ENCODE data around the gene GZF1. TPM values are rescaled to one million over a fixed set of nuclear protein-coding genes. Genes with fewer than 3 reads are reported as not detected.

GZF1 gene
- 9.2 to 12.6 TPM (median 11.3 TPM) in 5 replicates for total RNA-seq (2022; extraction: Qiagen RNA extraction)

DNA sequence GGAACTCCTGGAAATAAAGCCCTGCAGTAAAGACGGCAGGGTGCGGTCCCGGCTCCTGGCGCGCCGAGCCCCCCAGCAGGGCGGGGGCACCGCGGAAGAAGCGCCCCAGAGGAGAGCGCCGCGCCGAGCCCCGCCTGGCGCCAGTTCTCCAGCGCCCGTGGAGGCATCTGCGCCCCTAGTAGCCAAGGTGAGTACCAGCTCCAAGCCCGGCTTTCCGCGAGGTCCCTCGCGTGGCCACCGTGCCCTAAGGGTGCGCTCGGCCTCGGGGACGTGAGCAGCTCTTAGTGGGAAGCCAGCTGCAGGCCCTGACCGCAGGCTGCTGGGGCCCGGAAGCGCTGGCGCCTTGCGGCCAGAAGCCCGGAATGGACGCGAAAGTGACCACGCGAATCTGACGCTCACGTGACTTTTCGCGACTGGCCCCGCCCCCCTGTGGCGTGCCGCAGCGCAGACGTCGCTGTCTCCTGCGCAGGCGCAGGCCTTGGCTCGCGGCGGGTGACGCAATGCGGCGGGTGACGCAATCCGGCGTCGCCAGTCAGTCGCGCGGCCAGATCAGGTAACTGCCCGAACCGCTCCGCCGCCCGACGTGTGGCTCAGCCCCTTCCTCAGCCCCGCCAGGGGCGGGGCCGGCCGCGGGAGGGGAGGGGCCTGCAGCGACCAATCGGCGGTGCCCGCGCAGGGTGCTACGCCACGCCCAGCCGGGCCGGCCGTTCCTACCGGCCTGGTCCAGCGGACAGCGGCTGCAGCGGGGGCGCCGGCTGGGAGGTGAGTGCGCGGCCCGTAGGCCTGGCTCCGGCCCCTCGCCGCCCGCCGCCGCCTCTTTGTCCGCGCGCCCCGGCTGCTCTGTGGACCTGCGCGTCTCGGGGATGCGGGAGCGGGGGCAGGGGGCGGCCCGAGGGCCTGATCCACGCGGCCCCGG is at the start of gene GZF1:
Gene GZF1, plus strand, starts transcription at position 707 of the 916 bp plus-strand sequence. CDS start 2,202 bp downstream, outside the sequence.

DNA sequence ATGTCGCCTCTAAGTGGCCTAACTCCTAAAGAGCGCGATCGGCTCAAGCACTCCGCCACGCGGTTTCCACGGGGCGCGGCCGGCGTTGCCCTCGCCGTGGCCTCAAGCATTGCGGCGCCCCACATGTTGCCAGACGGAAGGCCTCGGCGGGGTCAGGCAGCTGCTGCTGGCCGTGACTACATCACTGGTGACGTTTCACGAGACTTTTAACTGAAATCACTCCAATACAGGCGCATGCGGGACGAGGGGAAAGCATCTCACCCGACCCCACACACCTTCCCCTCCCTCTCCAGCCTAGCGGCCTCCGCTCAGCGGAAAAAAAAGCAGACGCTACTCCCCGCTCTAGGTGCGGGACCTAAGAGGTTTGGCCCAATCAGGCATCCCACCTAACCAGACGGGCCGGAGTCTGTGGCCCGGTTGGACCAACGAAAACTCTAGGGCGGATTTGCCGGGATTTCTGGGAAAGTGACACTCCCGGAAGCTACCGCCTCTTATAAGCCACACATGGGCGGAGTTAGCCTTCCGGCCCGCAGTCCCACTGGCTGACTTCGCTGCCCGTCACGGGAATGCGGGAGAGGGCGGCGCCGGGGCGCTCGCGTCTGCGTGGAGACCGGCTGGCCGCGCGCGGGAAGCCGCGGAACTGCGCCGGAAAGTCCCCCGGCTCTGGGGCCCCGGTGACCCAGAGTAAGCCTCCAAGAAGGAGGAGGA is 11.6 kb upstream of the GZF1 start, which contains the start of gene NXT1:
Gene NXT1, plus strand, starts transcription at position 596 of the 708 bp plus-strand sequence. CDS start 3,251 bp downstream, outside the sequence.

DNA sequence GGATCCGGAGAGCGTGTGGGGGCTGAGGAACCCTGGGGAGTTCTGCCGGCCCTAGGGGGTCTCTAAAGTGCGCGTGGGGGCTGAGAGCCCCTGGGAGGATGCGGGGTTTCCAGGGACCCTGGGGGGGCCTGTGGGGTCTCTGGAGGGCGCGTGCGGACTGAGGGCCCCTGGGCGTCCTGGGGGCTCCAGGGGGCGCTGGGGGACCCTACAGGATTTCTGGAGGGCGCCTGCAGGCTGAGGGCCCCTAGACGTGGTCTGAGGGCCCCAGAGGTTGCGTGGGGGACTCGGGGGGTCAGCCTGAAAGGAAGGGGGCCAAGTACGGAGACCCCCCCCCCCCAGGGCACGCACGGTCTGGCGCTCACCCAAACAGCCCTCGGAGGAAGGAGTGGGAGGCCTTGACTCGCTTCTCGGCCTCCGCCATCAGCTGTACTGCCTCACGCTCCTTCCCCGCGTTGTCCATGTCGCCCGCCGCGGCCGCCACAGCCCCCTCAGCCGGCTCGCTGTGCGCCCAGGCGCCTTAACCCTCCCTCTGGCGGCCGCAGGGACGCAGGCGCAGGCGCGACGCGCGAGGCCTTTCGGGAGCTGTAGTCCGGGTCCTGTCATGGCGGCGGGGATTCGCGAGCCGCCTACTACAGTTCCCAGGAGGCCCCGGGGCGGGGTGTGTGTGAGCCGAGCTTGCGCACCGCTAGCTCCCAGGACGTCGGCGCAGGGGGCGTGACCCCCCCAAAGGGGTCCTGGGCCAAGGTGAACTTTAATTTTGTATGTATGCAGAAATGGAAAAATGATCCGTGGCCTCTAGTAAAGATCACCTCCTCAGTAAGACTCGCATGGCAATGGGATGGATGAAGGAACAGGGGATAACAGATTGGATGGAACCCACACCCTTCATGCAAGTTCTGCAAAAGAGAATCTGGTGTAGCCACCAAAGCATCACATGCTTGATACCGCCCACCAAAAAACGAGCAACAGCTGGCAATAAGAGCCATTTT is 59.3 kb downstream of the GZF1 start, which contains the start of gene NAPB:
Gene NAPB, minus strand, starts transcription at position 546 of the 989 bp plus-strand sequence. Its CDS starts 86 bp downstream, at position 460.

Other genes with a start within 250 kb of the GZF1 start
- gene NXT1, start 11.4 kb upstream of the GZF1 start, total RNA-seq (2022; extraction: Qiagen RNA extraction): 49.8 to 72.4 TPM (median 68.0 TPM) in 5 replicates
- gene NAPB, start 59.3 kb downstream of the GZF1 start, total RNA-seq (2022; extraction: Qiagen RNA extraction): 2.6 to 3.9 TPM (median 3.6 TPM) in 5 replicates
- gene CSTL1, start 77.5 kb downstream of the GZF1 start, total RNA-seq (2022; extraction: Qiagen RNA extraction): not detected in 5 replicates
- gene CST11, start 90.7 kb downstream of the GZF1 start, total RNA-seq (2022; extraction: Qiagen RNA extraction): not detected in 5 replicates
- not detected in 5 replicates for gene CST8, start 128.9 kb downstream of the GZF1 start, total RNA-seq (2022; extraction: Qiagen RNA extraction)
- not detected in 5 replicates for gene CST9L, start 206.3 kb downstream of the GZF1 start, total RNA-seq (2022; extraction: Qiagen RNA extraction)
- gene CST9, start 243.7 kb downstream of the GZF1 start, total RNA-seq (2022; extraction: Qiagen RNA extraction): not detected in 5 replicates